Measurements from ENCODE around the gene TNIK.

The TNIK gene

DNA sequence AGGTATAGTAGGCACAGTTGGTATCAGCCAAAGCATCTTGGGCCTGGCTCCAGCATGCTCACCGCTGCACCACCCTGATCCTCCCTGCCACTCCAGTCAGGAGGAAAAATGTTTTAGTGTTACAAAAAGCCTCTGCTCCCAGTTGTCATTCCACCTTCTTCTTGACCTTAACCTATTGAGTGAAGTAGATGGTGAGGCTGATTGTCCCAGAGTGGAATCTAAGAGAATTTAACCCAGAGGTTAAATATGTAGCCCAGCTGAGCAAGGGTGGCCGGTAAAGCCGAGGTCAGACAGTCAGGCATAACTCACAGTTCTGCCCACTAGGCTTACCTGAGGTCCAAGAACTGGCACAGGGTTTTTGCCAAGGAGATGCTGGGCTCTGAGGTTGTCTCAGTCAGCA is 30.7 kb upstream of the TNIK start:
- Histone ChIP-seq H3K27me3 (ENCODE audit: control insufficient read depth in 1 of 2, insufficient read depth in 1 of 2, low read length in 2 of 2) (peaks cover 0 to 5% of the 10 kb centered on the region in 2 experiments), H4K91ac (ENCODE audit: low read length) (no peak overlapping the region), H3K79me1 (replicated peaks; ENCODE audit: low read length, poor library complexity, severe bottlenecking) (no peaks in the 10 kb centered on the region), H2BK120ac (ENCODE audit: low read depth, low read length) (no peak overlapping the region), H3K14ac (ENCODE audit: low read length in 2 of 2) (no peak overlapping the region), H3K23ac (ENCODE audit: low read length in 2 of 2) (no peak overlapping the region), H3K9ac (ENCODE audit: low read length) (no peak overlapping the region), H2AFZ (ENCODE audit: low read depth, low read length) (no peak overlapping the region), H3K36me3 (ENCODE audit: control insufficient read depth in 1 of 2, insufficient read depth in 2 of 2, low read depth in 1 of 2, low read length in 2 of 2) (no peaks in the 10 kb centered on the region), H3K4ac (ENCODE audit: low read depth in 1 of 2, low read length in 2 of 2) (no peak overlapping the region), H3K4me3 (ENCODE audit: insufficient read depth in 1 of 2, low read depth in 1 of 2, low read length in 2 of 2) (no peak overlapping the region), H3K27ac (ENCODE audit: low read length, poor library complexity, severe bottlenecking) (no peak overlapping the region), H3K9me3 (ENCODE audit: control insufficient read depth, low read length) (no peaks in the 10 kb centered on the region), H4K8ac (ENCODE audit: low read length) (no peak overlapping the region), H3K4me1 (ENCODE audit: control insufficient read depth, insufficient read depth, low read depth, low read length) (peaks cover 2% of the 10 kb centered on the region), H2AK5ac (ENCODE audit: low read length, severe bottlenecking) (no peak overlapping the region), H3K4me2 (ENCODE audit: low read length, poor library complexity, severe bottlenecking) (no peak overlapping the region), H3K18ac (ENCODE audit: low read depth in 1 of 2, low read length in 2 of 2) (no peak overlapping the region), H2BK5ac (ENCODE audit: low read depth, low read length, poor library complexity, severe bottlenecking) (no peak overlapping the region), H2BK15ac (ENCODE audit: low read depth, poor library complexity, severe bottlenecking) (no peak overlapping the region), H2BK12ac (ENCODE audit: low read length in 2 of 2) (no peak overlapping the region)
- no peak for DNase-seq
- 86% methylated on average over 2 of the region's 3 CpGs for WGBS

- H2BK12ac ChIP-seq (ENCODE audit: low read length in 2 of 2): no peak overlapping the region
- 86% methylated on average over 4 of the region's 4 CpGs for WGBS
These were observed 29.1 kb upstream of the TNIK start for GRCh38 chr3:171489348-171489747.

DNA sequence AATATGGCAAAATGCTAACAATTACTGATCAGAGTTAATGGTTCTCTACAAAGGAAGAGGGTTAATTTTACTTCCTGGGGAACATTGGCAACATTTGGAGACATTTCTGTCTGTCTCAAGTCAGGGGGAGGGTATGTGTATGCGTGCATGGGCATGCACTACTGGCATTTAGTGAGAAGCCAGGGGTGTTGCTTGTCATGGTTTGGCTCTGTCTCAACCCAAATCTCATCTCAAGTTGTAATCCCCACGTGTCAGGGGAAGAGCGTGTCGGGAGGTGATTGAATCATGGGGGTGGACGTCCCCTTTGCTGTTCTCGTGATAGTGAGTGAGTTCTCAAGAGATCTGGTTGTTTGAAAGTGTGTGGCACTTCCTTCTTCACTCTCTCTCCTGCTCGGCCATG is 28.3 kb upstream of the TNIK start:
- Histone ChIP-seq H3K27me3 (ENCODE audit: control insufficient read depth in 1 of 2, insufficient read depth in 1 of 2, low read length in 2 of 2) (no peaks in the 10 kb centered on the region), H2AFZ (ENCODE audit: low read depth, low read length) (no peak overlapping the region), H2BK120ac (ENCODE audit: low read depth, low read length) (no peak overlapping the region), H3K14ac (ENCODE audit: low read length in 2 of 2) (no peak overlapping the region), H3K36me3 (ENCODE audit: control insufficient read depth in 1 of 2, insufficient read depth in 2 of 2, low read depth in 1 of 2, low read length in 2 of 2) (no peaks in the 10 kb centered on the region), H3K9ac (ENCODE audit: low read length) (no peak overlapping the region), H3K23ac (ENCODE audit: low read length in 2 of 2) (no peak overlapping the region), H3K18ac (ENCODE audit: low read depth in 1 of 2, low read length in 2 of 2) (no peak overlapping the region), H3K4me3 (ENCODE audit: insufficient read depth in 1 of 2, low read depth in 1 of 2, low read length in 2 of 2) (no peak overlapping the region), H2BK5ac (ENCODE audit: low read depth, low read length, poor library complexity, severe bottlenecking) (no peak overlapping the region), H3K4ac (ENCODE audit: low read depth in 1 of 2, low read length in 2 of 2) (no peak overlapping the region), H2BK12ac (ENCODE audit: low read length in 2 of 2) (no peak overlapping the region), H3K27ac (ENCODE audit: low read length, poor library complexity, severe bottlenecking) (no peak overlapping the region), H2AK5ac (ENCODE audit: low read length, severe bottlenecking) (no peak overlapping the region), H3K9me3 (ENCODE audit: control insufficient read depth, low read length) (no peaks in the 10 kb centered on the region), H3K79me1 (replicated peaks; ENCODE audit: low read length, poor library complexity, severe bottlenecking) (no peaks in the 10 kb centered on the region), H4K91ac (ENCODE audit: low read length) (no peak overlapping the region), H3K4me1 (ENCODE audit: control insufficient read depth, insufficient read depth, low read depth, low read length) (peaks cover 2% of the 10 kb centered on the region), H3K4me2 (ENCODE audit: low read length, poor library complexity, severe bottlenecking) (no peak overlapping the region), H4K8ac (ENCODE audit: low read length) (no peak overlapping the region), H2BK15ac (ENCODE audit: low read depth, poor library complexity, severe bottlenecking) (no peak overlapping the region)
- no peak for DNase-seq
- WGBS: 87% methylated on average over 4 of the region's 7 CpGs

More at GRCh38 chr3:171489348-171489747, 29.1 kb upstream of the TNIK start:
- Histone ChIP-seq H2BK5ac (ENCODE audit: low read depth, low read length, poor library complexity, severe bottlenecking) (no peak overlapping the region), H3K4ac (ENCODE audit: low read depth in 1 of 2, low read length in 2 of 2) (no peak overlapping the region), H3K36me3 (ENCODE audit: control insufficient read depth in 1 of 2, insufficient read depth in 2 of 2, low read depth in 1 of 2, low read length in 2 of 2) (no peaks in the 10 kb centered on the region), H3K9me3 (ENCODE audit: control insufficient read depth, low read length) (no peaks in the 10 kb centered on the region), H2BK120ac (ENCODE audit: low read depth, low read length) (no peak overlapping the region), H3K14ac (ENCODE audit: low read length in 2 of 2) (no peak overlapping the region), H3K4me3 (ENCODE audit: insufficient read depth in 1 of 2, low read depth in 1 of 2, low read length in 2 of 2) (no peak overlapping the region), H4K8ac (ENCODE audit: low read length) (no peak overlapping the region), H2BK15ac (ENCODE audit: low read depth, poor library complexity, severe bottlenecking) (no peak overlapping the region), H3K18ac (ENCODE audit: low read depth in 1 of 2, low read length in 2 of 2) (no peak overlapping the region), H2AK5ac (ENCODE audit: low read length, severe bottlenecking) (no peak overlapping the region), H3K27me3 (ENCODE audit: control insufficient read depth in 1 of 2, insufficient read depth in 1 of 2, low read length in 2 of 2) (no peaks in the 10 kb centered on the region), H2AFZ (ENCODE audit: low read depth, low read length) (no peak overlapping the region), H3K27ac (ENCODE audit: low read length, poor library complexity, severe bottlenecking) (no peak overlapping the region), H3K4me2 (ENCODE audit: low read length, poor library complexity, severe bottlenecking) (no peak overlapping the region), H3K79me1 (replicated peaks; ENCODE audit: low read length, poor library complexity, severe bottlenecking) (no peaks in the 10 kb centered on the region), H4K91ac (ENCODE audit: low read length) (no peak overlapping the region), H3K4me1 (ENCODE audit: control insufficient read depth, insufficient read depth, low read depth, low read length) (peaks cover 2% of the 10 kb centered on the region), H3K9ac (ENCODE audit: low read length) (no peak overlapping the region), H3K23ac (ENCODE audit: low read length in 2 of 2) (no peak overlapping the region)
- no peak for DNase-seq

- Histone ChIP-seq H2AK5ac (ENCODE audit: low read length, severe bottlenecking) (no peak overlapping the region), H2BK12ac (ENCODE audit: low read length in 2 of 2) (no peak overlapping the region), H2BK15ac (ENCODE audit: low read depth, poor library complexity, severe bottlenecking) (no peak overlapping the region), H3K27me3 (ENCODE audit: control insufficient read depth in 1 of 2, insufficient read depth in 1 of 2, low read length in 2 of 2) (no peaks in the 10 kb centered on the region), H4K8ac (ENCODE audit: low read length) (no peak overlapping the region), H3K14ac (ENCODE audit: low read length in 2 of 2) (no peak overlapping the region), H3K36me3 (ENCODE audit: control insufficient read depth in 1 of 2, insufficient read depth in 2 of 2, low read depth in 1 of 2, low read length in 2 of 2) (no peaks in the 10 kb centered on the region), H2BK5ac (ENCODE audit: low read depth, low read length, poor library complexity, severe bottlenecking) (no peak overlapping the region), H3K23ac (ENCODE audit: low read length in 2 of 2) (no peak overlapping the region), H3K9me3 (ENCODE audit: control insufficient read depth, low read length) (no peaks in the 10 kb centered on the region), H3K4ac (ENCODE audit: low read depth in 1 of 2, low read length in 2 of 2) (no peak overlapping the region), H2AFZ (ENCODE audit: low read depth, low read length) (no peak overlapping the region), H3K79me1 (replicated peaks; ENCODE audit: low read length, poor library complexity, severe bottlenecking) (no peaks in the 10 kb centered on the region), H4K91ac (ENCODE audit: low read length) (no peak overlapping the region), H3K18ac (ENCODE audit: low read depth in 1 of 2, low read length in 2 of 2) (no peak overlapping the region), H3K4me1 (ENCODE audit: control insufficient read depth, insufficient read depth, low read depth, low read length) (peaks cover 2% of the 10 kb centered on the region), H3K27ac (ENCODE audit: low read length, poor library complexity, severe bottlenecking) (no peak overlapping the region), H3K4me2 (ENCODE audit: low read length, poor library complexity, severe bottlenecking) (no peak overlapping the region), H2BK120ac (ENCODE audit: low read depth, low read length) (no peak overlapping the region), H3K4me3 (ENCODE audit: insufficient read depth in 1 of 2, low read depth in 1 of 2, low read length in 2 of 2) (no peak overlapping the region), H3K9ac (ENCODE audit: low read length) (no peak overlapping the region)
- WGBS: 77% methylated on average over 4 of the region's 4 CpGs
- no peak for DNase-seq
These were observed 27.2 kb upstream of the TNIK start for GRCh38 chr3:171487382-171487781.
